Bronchial epithelial cell (primary cell): ENCODE results near the gene MYO1E. TPM values are rescaled to one million over a fixed set of nuclear protein-coding genes. Genes with fewer than 3 reads are reported as not detected.
A peak's percentile ranks its signal among the peaks of the same experiment; 100 is the strongest.

Source experiments
- DNase-seq: peaks from one replicate; pipeline ENCODE4 v3.0.0-alpha.2; 2010; ENCODE audit warnings: low read depth
- FAIRE-seq: peaks from 2 replicates; lab custom pipeline; 2011; peaks lifted over from hg19 to GRCh38; lab: Jason Lieb, UNC
- H3K27me3 ChIP-seq: 2 replicates; pipeline ENCODE4 v1.5.1; 2011; ENCODE audit warnings: low read length; ENCODE audit not compliant: control insufficient read depth, insufficient read depth
- H3K36me3 ChIP-seq: 2 replicates; pipeline ENCODE4 v1.5.1; 2011; ENCODE audit warnings: low read length; ENCODE audit not compliant: control insufficient read depth, insufficient read depth
- H3K4me3 ChIP-seq: 2 replicates; pipeline ENCODE4 v1.5.1; 2011; ENCODE audit warnings: mild to moderate bottlenecking, low read depth, low read length, control low read depth
- CTCF ChIP-seq: IDR thresholded peaks from 2 replicates; pipeline ENCODE4 v1.5.1; 2011; ENCODE audit warnings: mild to moderate bottlenecking, moderate library complexity, low read length, control low read depth, inconsistent platforms; ENCODE audit not compliant: insufficient read depth, severe bottlenecking
- total RNA-seq: library from RNA; depleted of rRNA; stranded (reverse); fragments of >200 nt; gene quantifications from 2 replicates; pipeline ENCODE4 v1.2.1, GENCODE V29; 2014

MYO1E gene
- total RNA-seq, 1 donor from 2014 or later, result 71.9 TPM

- FAIRE-seq (no peak), DNase-seq (peak; percentile 77)
- Histone ChIP-seq H3K36me3 (peaks cover 11% of the 10 kb centered on the region), H3K27me3 (no peaks in the 10 kb centered on the region), H3K4me3 (no peak overlapping the region)
- TF ChIP-seq CTCF, result no peak
These were observed 172.8 kb downstream of the MYO1E start for GRCh38 chr15:59199626-59200465.

GRCh38 chr15:59197454-59197853 lies 175.2 kb downstream of the MYO1E start:
- no peaks in the 10 kb centered on the region for H3K27me3 ChIP-seq
- FAIRE-seq (no peak), DNase-seq (no peak)
- no peak for TF ChIP-seq CTCF
- peaks cover 12% of the 10 kb centered on the region for H3K36me3 ChIP-seq
- H3K4me3 ChIP-seq, result no peak overlapping the region

GRCh38 chr15:59196416-59196815 lies 176.3 kb downstream of the MYO1E start:
- DNase-seq (no peak), FAIRE-seq (no peak)
- no peak overlapping the region for H3K4me3 ChIP-seq
- no peak for TF ChIP-seq CTCF
- no peaks in the 10 kb centered on the region for H3K27me3 ChIP-seq
- peaks cover 10% of the 10 kb centered on the region for H3K36me3 ChIP-seq

- FAIRE-seq (no peak), DNase-seq (no peak)
- H3K27me3 ChIP-seq, result no peaks in the 10 kb centered on the region
- H3K36me3 ChIP-seq, result peaks cover 8% of the 10 kb centered on the region
- TF ChIP-seq CTCF, result no peak
- H3K4me3 ChIP-seq, result no peak overlapping the region
These were observed 177.9 kb downstream of the MYO1E start for GRCh38 chr15:59194639-59195325.

- Histone ChIP-seq H3K36me3 (peaks cover 15% of the 10 kb centered on the region), H3K27me3 (no peaks in the 10 kb centered on the region), H3K4me3 (no peak overlapping the region)
- FAIRE-seq (peak; percentile 93), DNase-seq (peak; percentile 99)
- no peak for TF ChIP-seq CTCF
These were observed 180.8 kb downstream of the MYO1E start for GRCh38 chr15:59191855-59192237.
